ENCODE data around the gene ST6GALNAC1. TPM values are rescaled to one million over a fixed set of nuclear protein-coding genes. Genes with fewer than 3 reads are reported as not detected.

Gene ST6GALNAC1
- total and polyA plus RNA-seq, 4 donors = 13.9 to 24.9 (median 20.9) TPM

GRCh38 chr17:76678330-76678729 is 34.8 kb upstream of the ST6GALNAC1 start:
- no peak for DNase-seq
- H3K4me3 ChIP-seq = no peak overlapping the region
- no peaks in the 10 kb centered on the region for H3K27me3 ChIP-seq (ENCODE audit: control insufficient read depth in 3 of 3, insufficient read depth in 3 of 3, low read length in 2 of 3)
- 71 to 84% methylated on average over 12 of the region's 12 CpGs for WGBS, 2 donors
- H3K27ac ChIP-seq (ENCODE audit: low read depth in 1 of 2, low read length in 1 of 2) = no peak overlapping the region
- H3K9me3 ChIP-seq (ENCODE audit: control insufficient read depth in 4 of 4, insufficient read depth in 3 of 4, low read length in 3 of 4) = no peaks in the 10 kb centered on the region
- H3K4me1 ChIP-seq (ENCODE audit: control insufficient read depth in 5 of 5, insufficient read depth in 5 of 5, low read length in 5 of 5) = no peaks in the 10 kb centered on the region
- no peak for ATAC-seq (ENCODE audit: insufficient read depth, low FRiP score)
- H3K9ac ChIP-seq (ENCODE audit: insufficient read depth in 1 of 2, low read length in 2 of 2) = no peak overlapping the region
- no peak for TF ChIP-seq CTCF (IDR thresholded peaks at IDR 0.05; ENCODE audit: control extremely low read depth, extremely low read depth)
- H3K36me3 ChIP-seq (ENCODE audit: control insufficient read depth in 4 of 4, insufficient read depth in 4 of 4, low read length in 4 of 4) = peaks cover 0 to 22% (median 8%) of the 10 kb centered on the region in 4 donors

- Histone ChIP-seq H3K36me3 (ENCODE audit: control insufficient read depth in 4 of 4, insufficient read depth in 4 of 4, low read length in 4 of 4) (peaks cover 0 to 18% (median 4%) of the 10 kb centered on the region in 4 donors), H3K27ac (ENCODE audit: low read depth in 1 of 2, low read length in 1 of 2) (no peak overlapping the region), H3K4me3 (no peak overlapping the region), H3K27me3 (ENCODE audit: control insufficient read depth in 3 of 3, insufficient read depth in 3 of 3, low read length in 2 of 3) (no peaks in the 10 kb centered on the region), H3K4me1 (ENCODE audit: control insufficient read depth in 5 of 5, insufficient read depth in 5 of 5, low read length in 5 of 5) (peaks cover 0 to 5% (median 0%) of the 10 kb centered on the region in 5 donors), H3K9me3 (ENCODE audit: control insufficient read depth in 4 of 4, insufficient read depth in 3 of 4, low read length in 3 of 4) (no peaks in the 10 kb centered on the region), H3K9ac (ENCODE audit: insufficient read depth in 1 of 2, low read length in 2 of 2) (no peak overlapping the region)
- 90 to 91% methylated on average over 16 of the region's 16 CpGs for WGBS, 2 donors
- ATAC-seq (ENCODE audit: insufficient read depth, low FRiP score) (no peak), DNase-seq (no peak)
- no peak for TF ChIP-seq CTCF (IDR thresholded peaks at IDR 0.05; ENCODE audit: control extremely low read depth, extremely low read depth)
Observed at GRCh38 chr17:76677406-76677805, 33.8 kb upstream of the ST6GALNAC1 start.

GRCh38 chr17:76676629-76677028 is 33.1 kb upstream of the ST6GALNAC1 start:
- Histone ChIP-seq H3K9ac (ENCODE audit: insufficient read depth in 1 of 2, low read length in 2 of 2) (no peak overlapping the region), H3K27me3 (ENCODE audit: control insufficient read depth in 3 of 3, insufficient read depth in 3 of 3, low read length in 2 of 3) (no peaks in the 10 kb centered on the region), H3K9me3 (ENCODE audit: control insufficient read depth in 4 of 4, insufficient read depth in 3 of 4, low read length in 3 of 4) (no peaks in the 10 kb centered on the region), H3K4me1 (ENCODE audit: control insufficient read depth in 5 of 5, insufficient read depth in 5 of 5, low read length in 5 of 5) (peaks cover 0 to 8% (median 0%) of the 10 kb centered on the region in 5 donors), H3K4me3 (no peak overlapping the region), H3K36me3 (ENCODE audit: control insufficient read depth in 4 of 4, insufficient read depth in 4 of 4, low read length in 4 of 4) (peaks cover 0 to 18% (median 2%) of the 10 kb centered on the region in 4 donors), H3K27ac (ENCODE audit: low read depth in 1 of 2, low read length in 1 of 2) (no peak overlapping the region)
- ATAC-seq (ENCODE audit: insufficient read depth, low FRiP score) (no peak), DNase-seq (no peak)
- TF ChIP-seq CTCF (IDR thresholded peaks at IDR 0.05; ENCODE audit: control extremely low read depth, extremely low read depth) = no peak
- 94 to 97% methylated on average over 6 of the region's 6 CpGs for WGBS, 2 donors

- no peak for TF ChIP-seq CTCF (IDR thresholded peaks at IDR 0.05; ENCODE audit: control extremely low read depth, extremely low read depth)
- no peak for ATAC-seq (ENCODE audit: insufficient read depth, low FRiP score)
- Histone ChIP-seq H3K4me3 (no peak overlapping the region), H3K9me3 (ENCODE audit: control insufficient read depth in 4 of 4, insufficient read depth in 3 of 4, low read length in 3 of 4) (no peaks in the 10 kb centered on the region), H3K36me3 (ENCODE audit: control insufficient read depth in 4 of 4, insufficient read depth in 4 of 4, low read length in 4 of 4) (peaks cover 0 to 18% (median 2%) of the 10 kb centered on the region in 4 donors), H3K27me3 (ENCODE audit: control insufficient read depth in 3 of 3, insufficient read depth in 3 of 3, low read length in 2 of 3) (no peaks in the 10 kb centered on the region), H3K4me1 (ENCODE audit: control insufficient read depth in 5 of 5, insufficient read depth in 5 of 5, low read length in 5 of 5) (peaks cover 0 to 17% (median 6%) of the 10 kb centered on the region in 5 donors), H3K9ac (ENCODE audit: insufficient read depth in 1 of 2, low read length in 2 of 2) (no peak overlapping the region), H3K27ac (ENCODE audit: low read depth in 1 of 2, low read length in 1 of 2) (no peak overlapping the region)
- no peak for DNase-seq
- WGBS, 2 donors = 94% methylated on average over 6 of the region's 6 CpGs
Observed at GRCh38 chr17:76675648-76676047, 32.1 kb upstream of the ST6GALNAC1 start.
